KMS-11 (cell line): ENCODE measurements around the gene CD28.
"Not testable (repeated sequence)": the region's sequence is repeated elsewhere in the genome, so short reads cannot be mapped to it uniquely, and the experiment has no call there.

ENCODE experiments used
- H2AFZ ChIP-seq: fragments of 200-600 bp; sonication (generic); 2 replicates; pipeline ENCODE4 v1.6.1; 2016; ENCODE audit warnings: antibody characterized with exemption, mixed run types, low read depth
- H3K27ac ChIP-seq: fragments of 200-600 bp; sonication (generic); 2 replicates; pipeline ENCODE4 v1.6.1; 2016; ENCODE audit warnings: mild to moderate bottlenecking, mixed run types
- H3K27me3 ChIP-seq: fragments of 200-600 bp; sonication (generic); 2 replicates; pipeline ENCODE4 v1.6.1; 2017; ENCODE audit warnings: mild to moderate bottlenecking, low read depth, mixed run types, moderate library complexity; ENCODE audit not compliant: insufficient read depth
- H3K36me3 ChIP-seq: fragments of 200-600 bp; sonication (generic); 2 replicates; pipeline ENCODE4 v1.6.1; 2017; ENCODE audit warnings: mild to moderate bottlenecking, mixed run types; ENCODE audit not compliant: insufficient read depth
- H3K4me1 ChIP-seq: fragments of 200-600 bp; sonication (generic); 2 replicates; pipeline ENCODE4 v1.6.1; 2016; ENCODE audit warnings: mild to moderate bottlenecking, low read depth, mixed run types; ENCODE audit not compliant: poor library complexity, severe bottlenecking
- H3K4me2 ChIP-seq: fragments of 200-600 bp; sonication (generic); 2 replicates; pipeline ENCODE4 v1.7.0; 2016; ENCODE audit warnings: mild to moderate bottlenecking, mixed run types
- H3K4me3 ChIP-seq: fragments of 200-600 bp; sonication (generic); IDR thresholded peaks from 2 replicates; pipeline ENCODE4 v1.6.1; 2017; ENCODE audit warnings: low read depth, low read length, mixed read lengths; ENCODE audit not compliant: insufficient read depth
- H3K79me2 ChIP-seq: fragments of 200-600 bp; sonication (generic); 2 replicates; pipeline ENCODE4 v1.6.1; 2016; ENCODE audit warnings: low read depth, mixed run types; ENCODE audit not compliant: insufficient read depth
- H3K9ac ChIP-seq: fragments of 200-600 bp; sonication (generic); 2 replicates; pipeline ENCODE4 v1.6.1; 2016; ENCODE audit warnings: mild to moderate bottlenecking, mixed run types
- H4K20me1 ChIP-seq: fragments of 200-600 bp; sonication (generic); 2 replicates; pipeline ENCODE4 v1.6.1; 2016; ENCODE audit warnings: mild to moderate bottlenecking, mixed run types; ENCODE audit not compliant: insufficient read depth
- CTCF ChIP-seq: fragments of 200-600 bp; sonication (generic); conservative IDR thresholded peaks from 2 replicates; pipeline ENCODE4 v1.6.1; 2017; ENCODE audit warnings: low read depth, mild to moderate bottlenecking, antibody characterized with exemption, low read length, moderate library complexity, mixed read lengths

CD28 gene

GRCh38 chr2:203693242-203693879 is 13.1 kb upstream of the CD28 start:
- no peak overlapping the region for H3K4me3 ChIP-seq
- H3K4me1 ChIP-seq, result peaks cover 94% of the 10 kb centered on the region
- peak overlapping the region; percentile 39; the same call in 1 of the 2 replicates for H3K27ac ChIP-seq
- H3K4me2 ChIP-seq, result peak overlapping the region; percentile 83
- no peaks in the 10 kb centered on the region for H3K27me3 ChIP-seq
- no peak overlapping the region for H3K9ac ChIP-seq
- H2AFZ ChIP-seq, result no peak overlapping the region
- no peaks in the 10 kb centered on the region for H3K79me2 ChIP-seq
- no peak for TF ChIP-seq CTCF
- H3K36me3 ChIP-seq, result no peaks in the 10 kb centered on the region
- no peaks in the 10 kb centered on the region for H4K20me1 ChIP-seq

- TF ChIP-seq CTCF, result no peak
- H3K4me3 ChIP-seq, result no peak overlapping the region
- H3K27me3 ChIP-seq, result no peaks in the 10 kb centered on the region
- H3K4me2 ChIP-seq, result peak overlapping the region; percentile 83
- H3K9ac ChIP-seq, result no peak overlapping the region; the same call in 1 of the 2 replicates
- peak overlapping the region; percentile 19; the same call in 1 of the 2 replicates for H2AFZ ChIP-seq
- H3K79me2 ChIP-seq, result no peaks in the 10 kb centered on the region
- H3K4me1 ChIP-seq, result peaks cover 85% of the 10 kb centered on the region
- no peaks in the 10 kb centered on the region for H3K36me3 ChIP-seq
- no peaks in the 10 kb centered on the region for H4K20me1 ChIP-seq
- peak overlapping the region; percentile 39; the same call in 1 of the 2 replicates for H3K27ac ChIP-seq
Observed at GRCh38 chr2:203694191-203694590, 12.2 kb upstream of the CD28 start.

GRCh38 chr2:203697190-203697589 is 9.2 kb upstream of the CD28 start:
- Histone ChIP-seq H3K4me1 (peaks cover 55% of the 10 kb centered on the region), H3K27me3 (no peaks in the 10 kb centered on the region), H3K4me2 (peak overlapping the region; percentile 60; the same call in 1 of the 2 replicates), H3K79me2 (no peaks in the 10 kb centered on the region), H4K20me1 (no peaks in the 10 kb centered on the region), H3K4me3 (no peak overlapping the region), H3K27ac (no peak overlapping the region), H2AFZ (no peak overlapping the region), H3K9ac (no peak overlapping the region), H3K36me3 (no peaks in the 10 kb centered on the region)
- no peak for TF ChIP-seq CTCF

GRCh38 chr2:203697763-203698162 is 8.7 kb upstream of the CD28 start:
- H3K27ac ChIP-seq, H3K36me3 ChIP-seq, H3K4me3 ChIP-seq, H4K20me1 ChIP-seq, H3K79me2 ChIP-seq, H3K27me3 ChIP-seq, H3K9ac ChIP-seq, H2AFZ ChIP-seq, H3K4me2 ChIP-seq: not testable (repeated sequence)
- peaks cover 50% of the 10 kb centered on the region for H3K4me1 ChIP-seq

- H3K4me1 ChIP-seq, result peaks cover 50% of the 10 kb centered on the region
- not testable (repeated sequence) for H3K9ac ChIP-seq, H4K20me1 ChIP-seq, H3K79me2 ChIP-seq, H3K4me3 ChIP-seq, H3K4me2 ChIP-seq, H3K27ac ChIP-seq, H3K36me3 ChIP-seq, H3K27me3 ChIP-seq, H2AFZ ChIP-seq
Observed at GRCh38 chr2:203698410-203698809, 8.0 kb upstream of the CD28 start.
